Astrocyte of the cerebellum (primary cell): Measurements from ENCODE around the gene C16orf95.

Source experiments
- DNase-seq: peaks from one replicate; pipeline ENCODE4 v3.0.0-alpha.2; 2011; ENCODE audit warnings: low read depth
- H3K4me3 ChIP-seq: 2 replicates; pipeline ENCODE4 v1.5.1; 2011; ENCODE audit warnings: mild to moderate bottlenecking, low read depth, low read length, moderate library complexity
- CTCF ChIP-seq: IDR thresholded peaks from 2 replicates; pipeline ENCODE4 v1.5.1; 2012; ENCODE audit warnings: low read length, low read depth, moderate library complexity, mild to moderate bottlenecking; ENCODE audit errors: missing control alignments
- in situ Hi-C: cut with HindIII; loops from 2 replicates; pipeline ENCODE4 v1.10.0; 2017; ENCODE audit warnings: low sequenced_read_pairs

C16orf95 gene

DNA sequence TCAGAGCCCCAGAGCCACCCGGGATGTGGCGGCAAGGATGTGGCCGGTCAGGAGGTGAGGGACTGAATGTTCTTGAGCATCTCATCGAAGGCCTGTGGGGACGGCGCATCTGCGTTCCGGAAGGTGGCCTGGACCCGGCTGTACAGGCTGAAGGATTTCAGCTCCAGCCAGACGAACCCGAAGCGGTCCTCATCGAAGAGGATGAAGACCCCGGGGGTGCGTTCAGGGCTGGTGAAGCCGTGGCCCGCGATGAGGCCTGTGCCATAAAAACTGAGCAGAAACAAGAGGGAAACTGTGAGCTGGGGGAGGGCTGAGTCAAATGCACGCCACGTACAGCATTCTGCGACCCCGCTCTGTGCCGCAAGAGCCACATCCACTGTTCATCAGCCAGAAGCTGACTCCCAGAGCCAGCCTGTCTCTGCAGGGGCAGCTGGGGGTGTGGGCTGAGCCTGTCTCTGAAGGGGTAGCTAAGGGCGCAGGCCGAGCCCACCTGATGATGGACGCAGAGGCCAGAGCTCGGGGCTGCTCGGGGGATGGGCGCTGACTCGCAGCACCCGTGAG is 14.1 kb upstream of the C16orf95 start:
- DNase-seq, result no peak
- in situ Hi-C loops, result no loop called here
- no peak for TF ChIP-seq CTCF
- H3K4me3 ChIP-seq, result no peak overlapping the region

GRCh38 chr16:87330646-87331045 is 13.5 kb upstream of the C16orf95 start:
- in situ Hi-C loops, result no loop called here
- no peak overlapping the region for H3K4me3 ChIP-seq
- no peak for DNase-seq
- no peak for TF ChIP-seq CTCF

DNA sequence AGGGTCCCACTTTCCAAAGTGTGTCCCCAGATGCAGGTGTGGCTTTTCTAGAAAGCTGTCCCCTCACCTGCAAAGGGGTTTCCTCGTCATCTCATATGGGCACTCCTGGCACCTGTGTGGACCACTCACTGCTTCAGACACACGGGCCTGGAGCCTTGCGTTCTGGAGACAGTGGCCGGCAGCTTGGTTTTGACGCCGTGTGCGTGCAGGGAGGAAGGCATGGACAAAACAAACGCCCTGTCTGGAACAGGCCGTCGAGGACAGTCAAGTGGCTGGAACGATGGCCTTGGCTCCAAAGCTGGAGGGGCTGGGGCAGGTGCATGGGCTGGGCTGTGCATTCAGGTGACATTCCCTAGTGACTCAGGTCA is 13.0 kb upstream of the C16orf95 start:
- no peak for TF ChIP-seq CTCF
- in situ Hi-C loops, result no loop called here
- H3K4me3 ChIP-seq, result no peak overlapping the region
- DNase-seq, result no peak

GRCh38 chr16:87329436-87330256 is 12.5 kb upstream of the C16orf95 start:
- DNase-seq, result no peak
- TF ChIP-seq CTCF, result no peak
- in situ Hi-C loops, result no loop called here
- no peak overlapping the region for H3K4me3 ChIP-seq

DNA sequence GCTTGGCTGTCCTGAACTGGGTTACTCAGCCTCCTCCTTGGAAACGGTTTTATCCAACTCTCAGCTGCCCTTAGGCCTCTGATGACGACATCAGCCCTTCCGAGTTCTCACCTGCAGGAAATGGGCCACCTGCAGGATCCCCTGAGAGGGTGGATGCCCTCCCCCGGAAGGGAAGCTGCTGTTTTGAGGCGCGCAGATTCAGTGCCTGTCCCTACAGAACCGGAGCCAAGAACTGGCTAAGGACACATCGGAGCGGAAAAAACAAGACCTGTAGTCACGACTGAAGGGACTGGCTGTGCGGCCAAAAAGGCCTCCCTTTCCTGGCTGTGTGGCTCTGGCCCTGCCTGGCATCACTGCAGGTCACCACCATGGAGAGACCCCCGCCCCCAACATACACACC is 11.7 kb upstream of the C16orf95 start:
- no peak overlapping the region for H3K4me3 ChIP-seq
- no peak for TF ChIP-seq CTCF
- in situ Hi-C loops, result no loop called here
- DNase-seq, result no peak

GRCh38 chr16:87327798-87328495 is 10.8 kb upstream of the C16orf95 start:
- no peak for DNase-seq
- no peak for TF ChIP-seq CTCF
- H3K4me3 ChIP-seq, result no peak overlapping the region
- in situ Hi-C loops, result no loop called here
